GM08714 (cell line): ENCODE results near the gene RBM33.
"Not testable (repeated sequence)": the region's sequence is repeated elsewhere in the genome, so short reads cannot be mapped to it uniquely, and the experiment has no call there.

Experiments used
- H3K4me3 ChIP-seq: fragments of 200-500 bp; sonication (Bioruptor generic); 2 replicates; pipeline ENCODE4 v1.5.1; 2014; ENCODE audit warnings: mild to moderate bottlenecking, low read length, inconsistent platforms
- ZNF274 ChIP-seq: IDR thresholded peaks from 2 replicates; pipeline ENCODE4 v1.6.1; 2012; ENCODE audit warnings: mild to moderate bottlenecking, low read depth, low read length

RBM33 gene

DNA sequence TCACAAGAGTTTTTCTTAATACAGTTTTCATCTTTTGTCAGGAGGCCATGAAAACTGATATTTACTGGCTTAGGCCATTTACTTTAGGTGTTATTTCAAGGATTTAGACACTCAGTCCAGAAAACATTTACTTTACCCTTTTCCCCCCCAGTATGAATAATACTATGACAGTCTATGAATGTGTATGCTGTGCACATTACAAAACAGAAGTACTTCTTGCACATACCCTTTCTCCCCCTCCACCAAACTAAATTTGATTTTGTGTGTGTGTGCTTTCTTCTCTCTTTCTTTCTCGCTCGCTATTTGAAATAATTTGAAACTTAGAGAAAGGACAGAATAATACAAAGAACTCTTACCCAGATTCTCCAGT is 41.3 kb downstream of the RBM33 start:
- TF ChIP-seq ZNF274 = no peak
- peak overlapping the region; percentile 10; the same call in 1 of the 2 replicates for H3K4me3 ChIP-seq

- H3K4me3 ChIP-seq = not testable (repeated sequence)
These were observed 42.3 kb downstream of the RBM33 start for GRCh38 chr7:155686620-155687324.

- H3K4me3 ChIP-seq = not testable (repeated sequence)
These were observed 43.8 kb downstream of the RBM33 start for GRCh38 chr7:155688237-155688636.

- H3K4me3 ChIP-seq = not testable (repeated sequence)
These were observed 46.2 kb downstream of the RBM33 start for GRCh38 chr7:155690655-155691054.

DNA sequence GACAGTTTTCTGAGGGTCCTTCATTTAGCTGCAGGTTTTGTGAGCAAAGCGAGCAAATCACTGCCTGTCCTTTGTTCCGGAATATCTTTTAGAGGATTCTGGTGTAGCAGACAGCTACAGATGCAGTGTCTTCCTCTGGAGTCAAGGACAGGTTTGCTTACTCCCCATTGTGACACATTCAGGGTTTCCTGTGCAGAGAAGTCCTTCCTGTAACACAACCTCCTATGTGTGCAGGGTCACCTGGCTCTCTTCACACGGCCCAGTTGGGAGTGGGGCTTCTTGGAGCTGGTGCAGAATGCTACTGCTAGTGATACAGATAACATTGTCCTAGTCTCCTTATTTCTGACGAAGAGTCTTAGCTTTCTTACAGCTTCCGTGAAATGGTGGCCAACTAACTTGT is 47.9 kb downstream of the RBM33 start:
- TF ChIP-seq ZNF274 = no peak
- H3K4me3 ChIP-seq = no peak overlapping the region

DNA sequence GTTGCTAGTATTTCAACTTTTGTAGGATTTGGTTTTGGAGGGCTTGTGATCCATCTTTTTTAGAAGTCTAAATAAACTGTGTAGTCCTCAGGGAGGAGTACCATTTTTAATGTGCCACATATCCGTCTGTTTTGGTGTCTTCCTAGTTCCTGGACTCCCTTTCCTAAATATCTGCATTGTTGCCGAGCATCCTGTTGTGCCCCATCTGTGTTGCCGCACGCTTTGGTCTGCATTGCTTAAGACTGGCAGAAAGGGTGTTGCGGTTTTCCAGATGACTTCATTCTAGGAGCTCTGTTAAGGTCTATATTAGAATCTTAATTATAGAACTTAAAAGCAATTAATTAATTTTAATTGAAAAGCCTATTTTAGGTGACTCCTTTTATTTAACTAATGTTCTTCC is 49.4 kb downstream of the RBM33 start:
- no peak overlapping the region for H3K4me3 ChIP-seq
- no peak for TF ChIP-seq ZNF274

DNA sequence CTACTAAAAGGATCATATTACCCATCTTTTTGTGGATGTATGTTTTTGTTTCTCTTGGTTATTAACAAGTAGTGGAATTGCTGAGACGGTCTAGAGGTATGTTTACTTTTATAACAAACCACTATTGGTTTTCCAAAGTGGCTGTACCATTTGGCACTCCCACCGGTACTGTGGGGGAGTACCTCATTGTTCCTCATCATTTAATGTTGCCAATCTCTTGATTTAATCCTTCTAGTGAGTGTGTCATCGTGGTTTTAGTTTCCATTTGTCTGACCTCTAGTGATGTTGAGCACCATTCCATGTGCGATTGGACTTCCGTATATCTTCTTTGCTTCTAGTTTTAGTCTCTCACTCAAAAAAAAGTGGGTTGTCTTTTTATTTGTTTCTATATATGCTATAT is 50.4 kb downstream of the RBM33 start:
- no peak overlapping the region for H3K4me3 ChIP-seq
- TF ChIP-seq ZNF274 = no peak

- no peak overlapping the region for H3K4me3 ChIP-seq
- no peak for TF ChIP-seq ZNF274
These were observed 52.3 kb downstream of the RBM33 start for GRCh38 chr7:155696747-155697146.

DNA sequence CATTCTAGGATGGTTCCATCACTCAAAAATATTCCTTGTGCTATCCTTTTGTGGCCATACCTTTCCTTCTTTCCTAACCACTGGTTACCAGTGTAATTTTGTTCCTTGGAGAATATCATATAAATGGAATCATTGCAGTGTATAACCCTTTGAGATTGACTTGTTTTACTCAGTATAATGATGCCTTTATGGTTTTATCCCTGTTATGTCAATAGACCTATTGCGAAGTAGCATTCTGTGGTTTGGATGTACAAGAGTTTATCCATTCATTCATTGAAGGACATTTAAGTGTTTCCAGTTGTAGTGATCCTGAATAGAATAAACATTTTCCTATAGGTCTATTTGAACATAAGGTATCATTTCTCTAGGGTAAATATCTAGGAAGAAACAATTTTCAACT is 54.2 kb downstream of the RBM33 start:
- no peak for TF ChIP-seq ZNF274
- no peak overlapping the region for H3K4me3 ChIP-seq

DNA sequence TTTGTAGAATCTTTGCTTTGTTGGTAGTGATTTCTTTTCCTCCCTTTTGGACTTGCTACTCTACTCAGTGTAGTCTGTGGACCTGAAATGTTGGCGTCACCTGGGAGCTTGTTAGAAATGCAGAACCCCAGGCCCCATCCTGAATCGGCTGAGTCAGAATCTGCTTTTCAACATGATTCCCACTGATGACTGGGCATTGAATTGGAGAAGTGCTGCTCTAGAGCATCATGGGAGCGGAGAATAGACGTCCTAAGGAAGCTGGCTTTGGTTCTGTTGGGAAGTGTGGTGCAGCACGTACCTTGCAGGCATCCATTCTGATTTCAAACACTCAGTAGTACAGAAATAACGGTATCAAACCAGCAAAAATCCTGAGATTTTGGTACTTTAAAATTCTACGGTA is 54.7 kb downstream of the RBM33 start:
- no peak for TF ChIP-seq ZNF274
- no peak overlapping the region for H3K4me3 ChIP-seq

GRCh38 chr7:155700847-155701246 is 56.4 kb downstream of the RBM33 start:
- no peak for TF ChIP-seq ZNF274
- H3K4me3 ChIP-seq = no peak overlapping the region

GRCh38 chr7:155701972-155702544 is 57.6 kb downstream of the RBM33 start:
- no peak overlapping the region for H3K4me3 ChIP-seq
- TF ChIP-seq ZNF274 = no peak

- no peak overlapping the region for H3K4me3 ChIP-seq
- TF ChIP-seq ZNF274 = no peak
These were observed 58.2 kb downstream of the RBM33 start for GRCh38 chr7:155702616-155703015.

GRCh38 chr7:155705623-155706360 is 61.3 kb downstream of the RBM33 start:
- no peak for TF ChIP-seq ZNF274
- H3K4me3 ChIP-seq = no peak overlapping the region

GRCh38 chr7:155706376-155706775 is 61.9 kb downstream of the RBM33 start:
- H3K4me3 ChIP-seq = no peak overlapping the region
- TF ChIP-seq ZNF274 = no peak
